K562 (cell line): ENCODE results near the gene IFRD1. TPM values are rescaled to one million over a fixed set of nuclear protein-coding genes. Genes with fewer than 3 reads are reported as not detected.
A peak's percentile ranks its signal among the peaks of the same experiment; 100 is the strongest.

Source experiments
- AFF1 ChIP-seq, 2 experiments: fragments of 450-650 bp; IDR thresholded peaks; 2 replicates each; pipeline ENCODE4 v1.6.1; 2018; ENCODE audit warnings: mild to moderate bottlenecking in 2 of 2, low read depth in 1 of 2; ENCODE audit not compliant: partially characterized antibody in 2 of 2
- BRD4 ChIP-seq: fragments of 200-600 bp; sonication (generic); IDR thresholded peaks from 2 replicates; pipeline ENCODE4 v1.6.1; 2017; ENCODE audit warnings: inconsistent platforms
- CREB5 ChIP-seq: fragments of 250-450 bp; sonication (Bioruptor Pico); IDR thresholded peaks from 2 replicates; pipeline ENCODE4 v1.5.0; 2020; ENCODE audit warnings: mild to moderate bottlenecking
- PRPF4 ChIP-seq: fragments of 200-400 bp; formaldehyde crosslinking; IDR thresholded peaks from one replicate; pipeline ENCODE4 v1.6.1; 2017; ENCODE audit warnings: low read length, low read depth, mild to moderate bottlenecking; ENCODE audit not compliant: insufficient read depth, poor library complexity, severe bottlenecking
- TEAD2 ChIP-seq: fragments of 450-650 bp; IDR thresholded peaks from 2 replicates; pipeline ENCODE4 v1.6.1; 2016; ENCODE audit warnings: missing genetic modification characterization, control low read depth, missing compliant biosample characterization
- XRCC3 ChIP-seq: fragments of 450-650 bp; IDR thresholded peaks from 2 replicates; pipeline ENCODE4 v1.6.1; 2017; ENCODE audit warnings: mild to moderate bottlenecking, moderate library complexity
- ZBTB11 ChIP-seq, 3 experiments: fragments of 200-800 bp in 1 of 3; fragments of 250-450 bp in 1 of 3; fragments of 450-650 bp in 1 of 3; sonication (Bioruptor Pico) in 1 of 3; sonication (Bioruptor generic) in 1 of 3; formaldehyde crosslinking in 1 of 3; IDR thresholded peaks; 2 replicates each; pipeline versions ENCODE4 v1.6.1 to v1.8.0; 2016 to 2022; ENCODE audit warnings: mild to moderate bottlenecking in 2 of 3, missing genetic modification characterization in 2 of 3, missing compliant biosample characterization in 1 of 3, moderate library complexity in 1 of 3
- ZNF224 ChIP-seq: sonication (generic); formaldehyde crosslinking; IDR thresholded peaks from 2 replicates; pipeline ENCODE4 v1.8.0; 2022; ENCODE audit warnings: mild to moderate bottlenecking, missing genetic modification reagents
- polyA plus RNA-seq, 8 experiments: library from polyadenylated mRNA; depleted of rRNA in 4 of 8; stranded (reverse) in 5 of 8; unstranded in 3 of 8; fragments of >200 nt; fragmentation: Nextera tagmentation in 2 of 8; fragmentation: Illumina TruSeq in 1 of 8; extraction: Ambion mirVana in 2 of 8; extraction: Trizol in 1 of 8; gene quantifications; 2 replicates each; pipeline versions ENCODE4 v1.2.1 to v1.2.3, GENCODE V29; 2011 to 2014; ENCODE audit warnings: inconsistent platforms in 1 of 8, missing spikeins in 1 of 8
- total RNA-seq, 7 experiments: library from RNA; depleted of rRNA in 6 of 7; stranded (reverse); fragments of >200 nt in 6 of 7; fragmentation: Illumina TruSeq in 2 of 7; extraction: Trizol in 2 of 7; gene quantifications; 2 replicates each; pipeline versions ENCODE4 v1.2.1 to v1.2.3, GENCODE V29; 2011 to 2021; ENCODE audit warnings: low replicate concordance in 1 of 7

Gene IFRD1
- total and polyA plus RNA-seq, 9 of the 15 experiments (the other 6 are each of a cell fraction or from before 2014, with no cell fraction given), result 27.6 to 81.8 (median 68.1) TPM

- TF ChIP-seq AFF1 (IDR thresholded peaks at IDR 0.05; ENCODE audit: low read depth in 1 of 2, partially characterized antibody in 2 of 2) (peak; percentile 37 to 99), CREB5 (CRISPR knock-in tag) (no peak), BRD4 (peak; percentile 71; the same call in 1 of the 2 replicates), ZNF224 (no peak), PRPF4 (peak; percentile 83), XRCC3 (no peak), TEAD2 (no peak), ZBTB11 (CRISPR knock-in tag; IDR thresholded peaks at IDR 0.05) (no peak)
Observed at GRCh38 chr7:112450807-112451761, 824 bp downstream of the IFRD1 start (continued).
